Stimulated activated CD4-positive, alpha-beta T cell treated with anti-CD3 and anti-CD28 coated beads, Interleukin-12 subunit alpha, Interleukin-12 subunit beta, amount 100 ng/mL, for 24 hours (primary cell): ENCODE results near the gene MED15.
A peak's percentile ranks its signal among the peaks of the same experiment; 100 is the strongest.

ENCODE experiments used
- DNase-seq, 2 experiments: peaks; one replicate each; pipeline ENCODE4 v3.0.0-alpha.2; 2020; ENCODE audit warnings: low read depth in 2 of 2

Gene MED15

GRCh38 chr22:20509344-20510047 lies 2.1 kb downstream of the MED15 start:
- DNase-seq, result peak; percentile 31 to 64

- no peak for DNase-seq
Measured at GRCh38 chr22:20510811-20511577, 3.6 kb downstream of the MED15 start.

GRCh38 chr22:20511578-20512229 lies 4.3 kb downstream of the MED15 start:
- no peak for DNase-seq

- no peak for DNase-seq
Measured at GRCh38 chr22:20514658-20515406, 7.4 kb downstream of the MED15 start.

GRCh38 chr22:20516399-20516798 lies 9.0 kb downstream of the MED15 start:
- no peak for DNase-seq

GRCh38 chr22:20517422-20517821 lies 10.0 kb downstream of the MED15 start:
- DNase-seq, result no peak

- DNase-seq, result no peak
Measured at GRCh38 chr22:20517841-20518592, 10.6 kb downstream of the MED15 start.

GRCh38 chr22:20519558-20519957 lies 12.1 kb downstream of the MED15 start:
- no peak for DNase-seq

GRCh38 chr22:20520093-20520511 lies 12.7 kb downstream of the MED15 start:
- DNase-seq, result no peak

- no peak for DNase-seq
Measured at GRCh38 chr22:20522134-20523004, 15.0 kb downstream of the MED15 start.

GRCh38 chr22:20523086-20523983 lies 15.9 kb downstream of the MED15 start:
- DNase-seq, result no peak

- DNase-seq, result no peak
Measured at GRCh38 chr22:20524004-20524481, 16.6 kb downstream of the MED15 start.

- DNase-seq, result no peak
Measured at GRCh38 chr22:20525048-20525447, 17.6 kb downstream of the MED15 start.

- DNase-seq, result no peak
Measured at GRCh38 chr22:20526305-20526627, 18.9 kb downstream of the MED15 start.

- no peak for DNase-seq
Measured at GRCh38 chr22:20526628-20527355, 19.4 kb downstream of the MED15 start.

- no peak for DNase-seq
Measured at GRCh38 chr22:20528405-20528978, 21.1 kb downstream of the MED15 start.

GRCh38 chr22:20530368-20531153 lies 23.2 kb downstream of the MED15 start:
- no peak for DNase-seq

- no peak for DNase-seq
Measured at GRCh38 chr22:20531154-20531403, 23.7 kb downstream of the MED15 start.
